OCI-LY1 (cell line): ENCODE measurements around the gene CELF2.

Source experiments
- H2AFZ ChIP-seq: fragments of 200-600 bp; sonication (generic), shearing (Covaris generic); 2 replicates; pipeline ENCODE4 v1.6.0; 2014; ENCODE audit warnings: antibody characterized with exemption, mild to moderate bottlenecking, low read length
- H3F3A ChIP-seq: fragments of 200-600 bp; sonication (generic), shearing (Covaris generic); 2 replicates; pipeline ENCODE4 v1.6.0; 2014; ENCODE audit warnings: mild to moderate bottlenecking, antibody characterized with exemption, low read length, moderate library complexity; ENCODE audit not compliant: insufficient read depth
- H3K27ac ChIP-seq: fragments of 200-600 bp; sonication (generic); 2 replicates; pipeline ENCODE4 v1.5.1; 2014; ENCODE audit warnings: low read length, mixed run types, mild to moderate bottlenecking, low read depth; ENCODE audit not compliant: poor library complexity, severe bottlenecking
- H3K27me3 ChIP-seq: fragments of 200-600 bp; sonication (generic); 2 replicates; pipeline ENCODE4 v1.6.0; 2014; ENCODE audit warnings: antibody characterized with exemption, mild to moderate bottlenecking, low read length, moderate library complexity; ENCODE audit not compliant: insufficient read depth
- H3K36me3 ChIP-seq: fragments of 200-600 bp; sonication (generic); 2 replicates; pipeline ENCODE4 v1.6.1; 2014; ENCODE audit warnings: mild to moderate bottlenecking, antibody characterized with exemption, low read length, moderate library complexity, mixed read lengths; ENCODE audit not compliant: insufficient read depth
- H3K4me1 ChIP-seq: fragments of 200-600 bp; sonication (generic); 2 replicates; pipeline ENCODE4 v1.5.1; 2014; ENCODE audit warnings: mild to moderate bottlenecking, low read length, moderate library complexity; ENCODE audit not compliant: insufficient read depth, severe bottlenecking
- H3K4me2 ChIP-seq: fragments of 200-600 bp; sonication (generic), shearing (Covaris generic); 2 replicates; pipeline ENCODE4 v1.6.1; 2014; ENCODE audit warnings: low read length
- H3K4me3 ChIP-seq: fragments of 200-600 bp; sonication (generic); 2 replicates; pipeline ENCODE4 v1.5.1; 2014; ENCODE audit warnings: low read length, low read depth, mild to moderate bottlenecking, mixed read lengths; ENCODE audit not compliant: poor library complexity, severe bottlenecking
- H3K79me2 ChIP-seq: fragments of 200-600 bp; shearing (Covaris generic); 2 replicates; pipeline ENCODE4 v1.6.1; 2016; ENCODE audit warnings: mixed run types, low read length, mixed read lengths; ENCODE audit not compliant: insufficient read depth
- H3K9ac ChIP-seq: fragments of 200-600 bp; sonication (generic), shearing (Covaris generic); 2 replicates; pipeline ENCODE4 v1.6.1; 2014; ENCODE audit warnings: mild to moderate bottlenecking, low read length, mixed read lengths
- H3K9me2 ChIP-seq: fragments of 200-600 bp; sonication (generic), shearing (Covaris generic); 2 replicates; pipeline ENCODE4 v1.6.1; 2014; ENCODE audit warnings: low read depth, mild to moderate bottlenecking, low read length, mixed read lengths
- H3K9me3 ChIP-seq: fragments of 200-600 bp; shearing (Covaris generic); 2 replicates; pipeline ENCODE4 v1.6.1; 2014; ENCODE audit warnings: low read length, mixed read lengths
- H4K20me1 ChIP-seq: fragments of 200-600 bp; sonication (generic), shearing (Covaris generic); 2 replicates; pipeline ENCODE4 v1.6.0; 2016; ENCODE audit warnings: mild to moderate bottlenecking, low read length; ENCODE audit not compliant: insufficient read depth
- EZH2 ChIP-seq: fragments of 200-600 bp; sonication (generic), shearing (Covaris generic); IDR thresholded peaks from 2 replicates; pipeline ENCODE4 v1.8.0; 2017; ENCODE audit warnings: borderline replicate concordance, mixed run types, mild to moderate bottlenecking, antibody characterized with exemption, low read length, moderate library complexity, mixed read lengths
- TF ChIP-seq, protein P1 (sequence below): fragments of 200-600 bp; sonication (generic), shearing (Covaris generic); IDR thresholded peaks from 2 replicates; pipeline ENCODE4 v1.5.1; 2017; ENCODE audit warnings: mild to moderate bottlenecking, antibody characterized with exemption, low read length, moderate library complexity, mixed read lengths

The CELF2 gene

DNA sequence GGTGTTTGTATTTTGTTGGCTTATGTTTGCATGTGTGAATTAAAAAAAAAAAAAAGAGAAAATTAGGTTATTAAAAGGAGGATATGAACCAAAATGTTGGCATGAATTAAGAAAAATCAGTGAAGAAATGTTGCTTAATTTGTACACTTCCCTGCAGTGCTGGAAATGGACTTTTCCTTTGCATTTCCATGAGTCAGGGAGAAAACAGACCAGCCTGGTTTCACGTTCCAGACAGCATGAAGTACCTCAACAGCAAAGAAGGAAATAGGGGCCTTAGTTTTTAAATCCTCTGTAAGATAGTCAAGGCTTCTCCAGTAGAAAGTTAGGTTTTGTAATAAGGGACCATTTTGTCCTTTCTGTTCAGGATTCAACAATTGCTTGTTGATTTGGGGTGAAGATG, 159.7 kb downstream of the CELF2 start:
- H3K27ac ChIP-seq: no peak overlapping the region
- 0 out of 2 replicates have a peak, but pooled peaks cover 4% of the 10 kb centered on the region for H3K27me3 ChIP-seq
- TF ChIP-seq, protein P1, sequence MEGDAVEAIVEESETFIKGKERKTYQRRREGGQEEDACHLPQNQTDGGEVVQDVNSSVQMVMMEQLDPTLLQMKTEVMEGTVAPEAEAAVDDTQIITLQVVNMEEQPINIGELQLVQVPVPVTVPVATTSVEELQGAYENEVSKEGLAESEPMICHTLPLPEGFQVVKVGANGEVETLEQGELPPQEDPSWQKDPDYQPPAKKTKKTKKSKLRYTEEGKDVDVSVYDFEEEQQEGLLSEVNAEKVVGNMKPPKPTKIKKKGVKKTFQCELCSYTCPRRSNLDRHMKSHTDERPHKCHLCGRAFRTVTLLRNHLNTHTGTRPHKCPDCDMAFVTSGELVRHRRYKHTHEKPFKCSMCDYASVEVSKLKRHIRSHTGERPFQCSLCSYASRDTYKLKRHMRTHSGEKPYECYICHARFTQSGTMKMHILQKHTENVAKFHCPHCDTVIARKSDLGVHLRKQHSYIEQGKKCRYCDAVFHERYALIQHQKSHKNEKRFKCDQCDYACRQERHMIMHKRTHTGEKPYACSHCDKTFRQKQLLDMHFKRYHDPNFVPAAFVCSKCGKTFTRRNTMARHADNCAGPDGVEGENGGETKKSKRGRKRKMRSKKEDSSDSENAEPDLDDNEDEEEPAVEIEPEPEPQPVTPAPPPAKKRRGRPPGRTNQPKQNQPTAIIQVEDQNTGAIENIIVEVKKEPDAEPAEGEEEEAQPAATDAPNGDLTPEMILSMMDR: no peak
- no peak for TF ChIP-seq EZH2
- no peaks in the 10 kb centered on the region for H3K9me3 ChIP-seq
- H3F3A ChIP-seq: no peaks in the 10 kb centered on the region
- H4K20me1 ChIP-seq: no peaks in the 10 kb centered on the region
- no peak overlapping the region for H3K4me2 ChIP-seq
- no peaks in the 10 kb centered on the region; the same call in 1 of the 2 replicates for H3K36me3 ChIP-seq
- no peaks in the 10 kb centered on the region for H3K79me2 ChIP-seq
- H2AFZ ChIP-seq: no peak overlapping the region
- peaks cover 19% of the 10 kb centered on the region for H3K4me1 ChIP-seq
- H3K9ac ChIP-seq: no peak overlapping the region
- no peak overlapping the region for H3K4me3 ChIP-seq
- H3K9me2 ChIP-seq: no peaks in the 10 kb centered on the region

DNA sequence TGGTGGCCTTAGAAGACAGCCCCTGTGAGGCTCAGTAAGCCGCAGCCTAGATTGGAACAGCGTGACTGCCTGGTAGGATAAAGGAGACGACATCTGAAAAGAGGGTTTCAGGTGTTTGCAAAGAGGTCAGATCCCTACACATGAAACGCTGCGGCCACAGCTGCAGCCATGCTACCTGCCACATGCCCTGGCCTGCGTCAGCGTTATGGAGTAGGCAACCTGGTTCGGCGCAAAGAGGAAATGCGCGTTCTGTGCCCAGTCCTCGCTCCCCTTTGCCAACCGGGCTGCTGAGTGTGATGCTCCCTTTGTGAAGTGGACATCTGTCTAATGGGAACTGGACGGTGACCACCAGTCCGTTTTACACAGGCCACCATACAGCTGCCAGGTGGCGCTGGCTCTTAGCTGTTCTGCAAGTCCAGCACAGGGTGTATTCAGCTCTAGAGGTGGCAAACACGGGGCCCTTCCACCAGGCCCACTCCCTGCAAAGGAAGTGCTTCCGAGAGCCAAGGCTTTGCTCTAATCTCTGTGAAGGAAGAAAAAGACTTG, 160.3 kb downstream of the CELF2 start:
- no peak overlapping the region for H3K27ac ChIP-seq

DNA sequence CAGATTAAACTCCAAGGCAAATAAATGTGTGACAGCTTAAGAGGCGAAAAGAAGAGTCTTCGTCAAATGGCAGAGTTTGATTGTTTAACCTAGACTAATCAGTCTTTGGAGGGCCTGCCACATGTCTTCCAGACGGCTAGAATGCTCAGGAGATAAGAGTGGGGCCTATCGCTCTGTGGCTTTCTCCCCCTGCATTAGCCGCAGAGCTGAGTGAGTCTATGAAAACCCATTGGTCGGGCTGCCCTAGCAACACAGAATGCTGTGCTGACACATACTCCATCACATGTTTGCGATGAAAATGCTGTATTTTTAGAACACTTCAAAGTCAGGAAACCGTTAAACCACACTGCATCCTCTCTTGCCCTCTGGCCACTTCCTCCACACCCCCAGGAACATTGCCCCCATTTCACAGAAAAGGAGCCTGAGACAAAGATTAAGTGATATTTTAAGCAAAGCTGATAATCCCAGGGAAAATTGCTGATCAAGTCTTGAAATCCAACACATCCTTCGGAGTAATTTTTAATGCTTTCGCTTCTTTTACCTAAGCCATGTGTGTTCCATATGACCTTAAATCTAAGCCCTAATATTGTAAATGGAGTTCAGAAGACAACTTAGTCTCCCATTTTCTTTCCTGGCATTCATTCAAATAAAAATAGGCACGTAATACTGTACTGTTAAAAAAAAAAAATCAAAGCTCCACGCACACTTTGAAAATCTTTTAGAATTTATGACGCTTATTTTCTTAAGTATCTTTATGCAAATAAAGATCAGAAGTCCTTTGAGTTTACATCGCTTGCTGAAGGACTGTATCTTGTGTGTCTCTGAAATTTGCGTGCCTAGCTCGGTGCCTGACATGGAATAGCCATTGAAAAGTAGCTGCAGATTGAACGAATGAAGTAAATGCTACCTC, 161.2 kb downstream of the CELF2 start:
- no peak for TF ChIP-seq EZH2
- TF ChIP-seq, protein P1: no peak
- no peak overlapping the region for H3K4me3 ChIP-seq
- H3K4me1 ChIP-seq: peaks cover 19% of the 10 kb centered on the region
- H3K9me3 ChIP-seq: no peaks in the 10 kb centered on the region
- no peak overlapping the region for H2AFZ ChIP-seq
- H3K27me3 ChIP-seq: 0 out of 2 replicates have a peak, but pooled peaks cover 4% of the 10 kb centered on the region
- H3K79me2 ChIP-seq: no peaks in the 10 kb centered on the region
- H3K36me3 ChIP-seq: no peaks in the 10 kb centered on the region; the same call in 1 of the 2 replicates
- H4K20me1 ChIP-seq: no peaks in the 10 kb centered on the region
- H3K27ac ChIP-seq: no peak overlapping the region
- H3K9ac ChIP-seq: no peak overlapping the region
- H3K4me2 ChIP-seq: no peak overlapping the region
- H3K9me2 ChIP-seq: no peaks in the 10 kb centered on the region
- H3F3A ChIP-seq: no peaks in the 10 kb centered on the region

More for the DNA sequence above, 160.3 kb downstream of the CELF2 start:
- Histone ChIP-seq H4K20me1 (no peaks in the 10 kb centered on the region), H3K9me2 (no peaks in the 10 kb centered on the region), H3K9ac (no peak overlapping the region), H3K79me2 (no peaks in the 10 kb centered on the region), H3K36me3 (no peaks in the 10 kb centered on the region; the same call in 1 of the 2 replicates), H3K4me1 (peaks cover 19% of the 10 kb centered on the region), H3K4me2 (no peak overlapping the region), H2AFZ (no peak overlapping the region), H3K9me3 (no peaks in the 10 kb centered on the region), H3K27me3 (0 out of 2 replicates have a peak, but pooled peaks cover 4% of the 10 kb centered on the region), H3K4me3 (no peak overlapping the region), H3F3A (no peaks in the 10 kb centered on the region)
- TF ChIP-seq, protein P1: no peak
- TF ChIP-seq EZH2: no peak
